HG03159 (cell line): ENCODE measurements around the gene CEP63.

Experiments
- ATAC-seq: cut with Tn5 transposase; IDR thresholded peaks from one replicate; pipeline ENCODE4 v1.9.1; 2021; ENCODE audit warnings: mild to moderate bottlenecking, moderate library complexity; ENCODE audit not compliant: unreplicated experiment

The CEP63 gene

GRCh38 chr3:134606033-134607025, 120.5 kb downstream of the CEP63 start:
- no peak for ATAC-seq

- ATAC-seq = no peak
These were observed 121.5 kb downstream of the CEP63 start for GRCh38 chr3:134607054-134608022.

- ATAC-seq = no peak
These were observed 122.3 kb downstream of the CEP63 start for GRCh38 chr3:134608023-134608770.

DNA sequence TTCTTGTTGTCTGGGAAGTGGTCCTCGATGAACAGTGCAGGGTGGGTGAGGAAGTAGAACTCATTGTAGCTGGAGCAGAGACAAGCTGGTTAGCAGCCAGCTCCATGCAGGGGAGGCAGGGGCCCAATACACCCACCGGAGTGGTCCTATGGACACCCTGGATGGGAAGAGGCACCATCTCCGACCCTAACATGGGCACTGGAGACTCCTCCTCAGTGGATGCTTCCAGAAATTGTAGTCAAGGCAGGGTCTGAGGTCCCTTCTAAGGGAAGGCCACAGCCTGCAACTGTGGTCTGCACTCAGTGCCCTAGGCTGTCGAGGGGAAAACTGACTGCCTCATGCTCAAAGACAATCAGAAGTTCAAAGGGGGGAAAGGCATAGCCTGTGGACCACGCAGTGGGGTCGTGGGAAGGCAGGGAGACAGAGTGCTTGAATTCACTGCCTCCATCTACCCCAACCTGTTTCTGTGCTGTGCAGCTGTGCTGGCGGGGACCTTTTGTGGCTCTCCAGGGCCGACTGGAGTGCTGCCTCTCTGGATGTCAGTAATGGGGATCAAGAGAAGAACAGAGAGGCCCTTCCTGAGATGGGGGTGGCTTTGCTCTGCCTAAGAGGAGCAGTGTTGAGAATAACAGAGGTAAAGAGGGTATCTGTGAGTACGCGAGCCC, 123.0 kb downstream of the CEP63 start:
- ATAC-seq = no peak

- ATAC-seq = no peak
These were observed 124.1 kb downstream of the CEP63 start for GRCh38 chr3:134609821-134610431.

DNA sequence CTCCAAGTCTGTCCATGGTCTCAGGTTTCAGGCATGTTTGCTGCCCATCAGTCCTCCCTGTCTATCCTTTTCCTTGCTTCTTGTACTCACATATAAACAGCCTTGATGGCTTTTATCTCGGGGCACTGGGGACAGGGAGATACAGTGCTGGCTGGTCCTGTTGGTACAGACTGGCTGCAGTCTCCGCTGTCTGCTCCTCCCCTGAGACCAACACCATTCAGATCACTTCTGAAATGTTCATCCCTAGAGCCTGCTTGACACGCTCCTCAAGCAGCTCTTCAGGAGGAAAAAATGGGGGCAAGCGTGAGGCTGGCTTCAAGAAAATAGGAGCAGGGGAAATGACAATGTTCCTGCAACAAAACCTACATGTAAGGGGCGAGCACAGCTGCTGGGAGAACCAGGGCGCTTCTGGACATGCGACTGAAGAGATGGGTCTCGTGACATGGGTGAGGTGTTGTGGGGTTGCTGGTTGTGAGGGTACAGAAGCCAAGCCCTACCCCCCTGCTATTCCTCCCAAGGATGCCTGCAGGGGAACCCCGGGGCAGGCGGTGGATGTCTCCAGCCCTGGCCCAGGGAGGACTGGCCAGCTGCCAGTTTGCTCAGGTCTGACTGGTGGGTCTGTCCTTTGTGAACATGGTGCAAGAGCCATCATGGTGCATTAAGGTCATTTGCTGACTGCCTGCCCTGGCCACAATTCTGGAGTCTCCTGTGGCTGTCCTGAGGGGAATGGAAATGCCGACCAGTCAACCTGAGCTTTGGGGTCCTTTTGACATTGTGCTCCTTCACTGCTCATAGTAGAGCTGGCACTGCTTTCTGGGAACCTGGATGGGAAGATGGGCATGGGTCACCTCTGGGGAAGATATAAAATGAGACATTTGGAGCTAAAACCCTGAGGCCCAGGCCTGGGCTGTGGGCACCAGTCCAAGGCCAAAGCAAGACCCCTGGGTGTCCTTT, 124.9 kb downstream of the CEP63 start:
- ATAC-seq = no peak

- no peak for ATAC-seq
These were observed 125.7 kb downstream of the CEP63 start for GRCh38 chr3:134611516-134611915.

DNA sequence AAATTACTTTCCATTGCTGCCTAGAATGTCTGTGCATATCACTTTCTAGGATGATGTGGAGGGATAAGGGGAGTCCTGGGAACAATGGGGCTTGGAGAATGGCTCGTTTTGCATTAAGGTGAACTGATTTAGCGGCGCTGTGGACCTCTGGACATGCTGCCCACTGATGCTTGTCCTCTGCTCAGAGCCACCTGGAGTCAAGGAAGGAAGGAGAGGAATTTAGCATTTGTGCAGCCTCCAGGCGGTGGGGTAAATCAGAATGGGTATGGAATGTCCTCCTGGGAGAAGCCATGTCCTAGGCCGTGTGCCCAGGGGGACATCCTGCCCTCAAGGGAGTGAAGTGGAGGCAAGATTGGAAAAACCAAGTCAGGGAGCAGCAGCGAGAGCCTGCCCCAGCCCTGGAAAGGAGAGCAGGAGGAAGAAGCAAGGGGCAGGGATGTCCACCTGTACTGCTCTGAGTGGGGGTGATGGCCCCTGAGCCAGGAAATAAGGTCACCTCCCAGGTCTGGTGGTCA, 127.2 kb downstream of the CEP63 start:
- ATAC-seq = no peak

DNA sequence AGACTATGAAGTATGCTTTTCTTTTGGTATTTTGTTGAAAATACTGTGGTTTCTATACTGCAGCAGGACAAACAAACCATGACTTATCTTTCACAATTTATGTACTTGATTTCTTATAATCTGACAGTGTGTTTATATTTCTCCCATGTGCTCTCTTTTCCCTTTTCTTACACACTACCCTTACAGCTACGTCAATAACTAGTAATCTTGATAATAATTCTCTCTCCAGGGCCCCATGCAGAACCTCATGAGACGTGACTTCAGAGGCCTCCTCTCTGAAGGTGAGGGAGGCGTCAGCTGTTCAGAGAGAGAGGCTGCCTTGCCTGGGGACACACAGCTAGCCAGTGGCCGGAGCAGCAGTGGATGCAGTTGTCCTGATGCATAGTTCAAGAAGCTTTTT, 129.1 kb downstream of the CEP63 start:
- no peak for ATAC-seq

DNA sequence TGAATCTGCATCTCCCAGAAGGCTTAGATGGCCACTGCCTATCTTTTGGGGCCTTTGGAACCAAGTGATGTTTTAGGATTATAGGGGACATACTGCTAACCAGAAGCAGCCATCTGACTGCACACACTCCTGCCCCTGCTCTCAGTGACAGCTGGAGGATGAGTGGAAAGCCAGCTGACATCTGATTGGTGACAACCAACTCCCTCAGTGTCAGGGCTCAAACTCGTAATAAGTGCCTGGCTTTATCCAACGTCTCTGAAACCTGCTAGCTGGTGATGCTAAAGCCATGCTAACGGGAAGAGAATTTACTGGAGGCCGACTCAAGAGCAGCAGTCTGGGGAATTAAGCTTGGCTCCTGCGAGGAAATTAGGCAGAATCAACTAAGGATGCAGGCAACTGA, 129.9 kb downstream of the CEP63 start:
- no peak for ATAC-seq

DNA sequence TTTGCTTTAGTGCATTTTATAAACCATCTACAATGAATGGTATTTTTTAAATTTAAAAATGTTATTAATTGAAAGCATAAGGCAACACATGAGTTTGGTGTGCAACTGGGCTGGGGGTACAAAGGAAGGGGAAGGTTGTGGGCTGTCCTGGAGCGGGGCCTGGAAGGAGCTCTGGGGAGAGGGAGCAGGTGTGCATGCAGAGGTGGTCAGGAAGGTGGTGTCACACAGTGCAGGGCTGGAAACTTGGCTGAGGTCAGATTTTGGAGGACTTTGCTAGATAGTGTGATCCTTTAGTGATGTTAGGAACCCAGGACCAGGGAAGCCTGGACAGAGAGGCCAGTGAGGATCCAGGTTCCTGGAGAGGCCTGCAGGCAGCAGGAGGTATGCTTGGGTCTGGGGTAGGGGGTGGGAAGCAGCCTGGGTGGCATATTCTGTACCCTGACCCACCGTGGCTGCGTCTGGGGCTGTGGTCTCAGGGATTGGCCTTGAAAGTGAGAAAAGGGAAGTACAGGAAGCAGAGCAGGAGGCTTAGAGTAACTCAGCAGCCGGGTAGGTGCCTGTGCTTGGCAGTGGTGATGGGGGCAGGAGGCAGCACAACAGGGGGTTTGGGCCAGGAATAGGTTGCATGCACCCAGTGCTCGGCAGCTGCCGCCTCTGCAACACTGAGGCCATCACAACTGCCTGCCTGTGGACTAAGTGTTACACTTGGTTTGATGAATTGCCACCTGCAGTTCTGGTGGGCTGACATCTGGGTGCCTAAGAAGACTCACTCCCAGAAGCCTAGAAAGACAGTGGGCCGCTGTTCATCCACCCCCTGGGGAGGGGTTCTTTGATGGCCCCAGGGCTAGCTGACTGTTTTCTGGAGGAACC, 132.0 kb downstream of the CEP63 start:
- ATAC-seq = no peak

DNA sequence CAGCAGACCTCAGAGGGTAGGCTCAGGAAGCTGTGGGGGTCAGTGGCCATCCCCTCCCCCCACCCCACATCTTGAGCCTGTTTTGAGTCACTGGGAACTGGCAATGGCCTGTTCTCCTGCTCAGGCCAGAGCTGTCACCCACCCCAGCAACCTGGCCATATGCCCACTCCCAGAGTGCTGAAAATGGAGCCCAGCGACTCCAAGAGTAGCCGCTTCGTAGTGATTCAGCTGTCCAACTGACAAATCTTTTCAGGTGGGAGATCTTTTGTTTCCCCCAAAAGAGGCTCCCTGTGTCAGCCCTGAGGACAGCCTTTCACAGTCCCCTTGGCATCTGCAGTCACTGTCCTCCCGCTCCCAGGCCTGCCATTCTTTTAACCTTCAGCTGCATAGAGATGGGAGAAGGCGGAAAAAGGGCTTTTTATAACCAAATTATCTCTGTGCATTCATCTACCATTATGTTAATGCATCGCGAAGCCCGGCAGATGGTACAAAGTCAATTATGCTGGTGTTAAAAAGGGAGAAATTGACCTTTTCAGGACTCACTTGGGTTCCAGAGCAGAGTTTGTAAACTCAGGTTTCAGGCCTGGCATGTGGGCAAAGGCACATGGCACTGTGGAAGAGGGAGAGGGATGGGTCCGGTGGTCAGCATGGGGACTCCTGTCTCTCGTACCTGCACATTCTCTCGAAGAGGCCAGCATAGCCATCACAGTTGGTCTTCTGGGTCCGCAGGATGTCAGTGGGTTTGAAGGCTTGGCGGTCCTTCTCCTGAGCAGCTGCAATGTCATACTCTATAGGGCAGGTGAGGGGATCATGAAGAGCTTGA, 132.8 kb downstream of the CEP63 start:
- no peak for ATAC-seq

- no peak for ATAC-seq
These were observed 133.4 kb downstream of the CEP63 start for GRCh38 chr3:134619301-134619615.

DNA sequence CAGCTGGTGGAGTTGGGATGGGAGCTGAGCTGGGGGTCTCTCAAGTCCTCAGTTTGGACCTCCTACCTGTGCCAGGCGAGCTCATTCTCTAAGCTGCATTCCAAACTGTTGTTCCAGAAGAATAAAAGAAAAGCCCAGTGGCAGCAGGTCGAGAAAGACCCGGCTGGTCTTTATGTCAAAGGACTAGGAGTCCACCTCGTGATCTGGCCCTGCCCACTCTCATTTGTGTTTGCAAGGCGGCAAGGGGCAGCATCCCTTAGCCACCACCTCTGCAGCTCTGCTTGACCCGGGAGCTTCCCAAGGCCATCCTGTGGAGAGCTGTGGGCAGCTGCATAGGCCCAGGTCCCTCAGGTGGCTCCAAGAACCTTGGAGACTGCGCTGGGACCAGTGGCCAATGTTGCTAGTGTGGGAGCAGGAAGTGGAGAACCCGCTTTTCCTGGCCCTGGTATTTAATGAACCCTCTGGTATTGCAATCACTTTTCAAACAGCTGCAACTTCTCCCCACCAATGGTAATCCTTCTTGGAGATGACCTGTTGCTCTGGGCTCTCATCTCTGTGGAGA, 134.1 kb downstream of the CEP63 start:
- ATAC-seq = no peak

- ATAC-seq = no peak
These were observed 134.7 kb downstream of the CEP63 start for GRCh38 chr3:134620476-134621115.

DNA sequence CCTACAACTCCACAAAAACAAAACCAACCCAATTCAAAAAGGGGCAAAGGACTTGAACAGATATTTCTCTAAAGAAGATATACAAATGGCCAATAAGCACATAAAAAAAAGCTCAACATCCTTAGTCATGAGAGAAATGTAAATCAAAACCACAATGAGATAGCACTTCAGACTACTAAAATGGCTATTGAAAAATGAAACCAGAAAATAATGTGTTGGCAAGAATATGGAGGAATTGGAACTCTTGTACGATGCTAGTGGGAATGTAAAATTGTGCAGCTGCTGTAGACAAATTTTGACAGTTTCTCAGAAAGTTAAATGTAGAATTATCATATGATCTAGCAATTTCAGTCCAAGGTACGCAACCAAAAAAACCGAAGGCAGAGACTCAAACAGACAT, 136.0 kb downstream of the CEP63 start:
- no peak for ATAC-seq
